GM19240 (cell line): Measurements from ENCODE around the gene RPS8.
A peak's percentile ranks its signal among the peaks of the same experiment; 100 is the strongest.
"Not testable (repeated sequence)": the region's sequence is repeated elsewhere in the genome, so short reads cannot be mapped to it uniquely, and the experiment has no call there.

ENCODE experiments used
- DNase-seq: peaks from one replicate; pipeline ENCODE4 v3.0.0; 2011; ENCODE audit warnings: low spot score; ENCODE audit not compliant: insufficient read length

Gene RPS8

GRCh38 chr1:44803062-44803311 lies 27.6 kb downstream of the RPS8 start:
- no peak for DNase-seq

- no peak for DNase-seq
These were observed 28.2 kb downstream of the RPS8 start for GRCh38 chr1:44803312-44804095.

- DNase-seq, result no peak
These were observed 30.1 kb downstream of the RPS8 start for GRCh38 chr1:44805311-44806024.

- DNase-seq, result no peak
These were observed 30.8 kb downstream of the RPS8 start for GRCh38 chr1:44806025-44806703.

GRCh38 chr1:44806704-44807363 lies 31.5 kb downstream of the RPS8 start, which contains the start of gene DYNLT4:
Gene DYNLT4 (minus strand): TSS chr1:44807351. CDS start chr1:44806668, 683 bp downstream.
- no peak for DNase-seq

GRCh38 chr1:44807364-44808062 lies 32.2 kb downstream of the RPS8 start:
- peak; percentile 61 for DNase-seq

- DNase-seq, result no peak
These were observed 33.0 kb downstream of the RPS8 start, which contains the start of gene BTBD19 for GRCh38 chr1:44808063-44808937. Gene BTBD19 (plus strand): TSS chr1:44808523. CDS start chr1:44808821, 298 bp downstream.

GRCh38 chr1:44808938-44809917 lies 33.9 kb downstream of the RPS8 start:
- peak; percentile 87 for DNase-seq

GRCh38 chr1:44810101-44810761 lies 34.9 kb downstream of the RPS8 start:
- DNase-seq, result no peak

- DNase-seq, result not testable (repeated sequence)
These were observed 35.4 kb downstream of the RPS8 start for GRCh38 chr1:44810762-44811105.

- DNase-seq, result no peak
These were observed 35.9 kb downstream of the RPS8 start for GRCh38 chr1:44811234-44811633.

GRCh38 chr1:44812822-44813543 lies 37.6 kb downstream of the RPS8 start:
- DNase-seq, result no peak

GRCh38 chr1:44815926-44816325 lies 40.6 kb downstream of the RPS8 start:
- not testable (repeated sequence) for DNase-seq

- DNase-seq, result no peak
These were observed 42.0 kb downstream of the RPS8 start for GRCh38 chr1:44817307-44817706.

GRCh38 chr1:44817771-44818495 lies 42.6 kb downstream of the RPS8 start:
- no peak for DNase-seq

GRCh38 chr1:44819196-44819607 lies 43.9 kb downstream of the RPS8 start:
- no peak for DNase-seq
